CD4-positive, alpha-beta T cell treated with Interleukin-12 subunit alpha and Interleukin-12 subunit beta, for 1 hour (primary cell): ENCODE data around the gene DOK4.

Source experiments
- DNase-seq: peaks from one replicate; pipeline ENCODE4 v3.0.0-alpha.2; 2020

Gene DOK4

DNA sequence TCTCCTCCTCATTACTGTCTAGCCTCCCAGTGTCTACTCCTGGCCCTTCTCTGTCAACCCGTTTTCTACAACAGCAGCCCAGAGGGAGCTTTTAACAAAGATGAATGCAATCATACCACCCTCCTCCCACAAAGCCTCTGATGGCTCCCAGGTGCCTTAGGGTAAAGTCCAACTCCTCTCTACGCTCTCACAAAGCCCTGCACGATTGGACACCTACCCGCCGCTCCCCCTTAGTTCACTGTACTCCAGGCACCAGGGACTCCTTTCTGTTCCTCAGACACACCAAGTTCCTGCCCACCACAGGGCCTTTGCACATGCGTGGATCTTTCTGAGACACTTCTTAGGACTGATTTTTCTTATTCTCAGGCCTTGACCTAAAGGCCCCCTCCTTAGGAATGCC is 32.6 kb upstream of the DOK4 start:
- no peak for DNase-seq

DNA sequence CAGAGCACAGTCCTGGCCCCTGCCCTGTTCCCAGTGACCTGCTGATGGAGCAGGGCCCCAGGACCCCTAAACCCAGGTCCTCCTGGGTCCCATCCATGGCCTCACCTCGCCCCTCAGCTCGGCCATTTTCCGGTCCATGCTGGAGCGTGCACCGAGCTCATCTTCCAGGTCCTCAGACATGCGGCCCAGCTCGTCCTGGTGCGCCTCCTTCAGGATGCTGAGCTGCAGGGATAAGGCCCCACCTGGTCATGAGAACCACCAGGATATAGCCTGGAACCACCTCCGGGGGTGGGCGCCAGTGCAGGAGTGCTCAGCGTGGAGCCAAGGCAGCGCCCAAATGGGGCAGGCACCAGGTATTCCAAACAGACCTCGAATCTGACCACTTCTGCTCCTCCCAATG is 32.2 kb upstream of the DOK4 start:
- no peak for DNase-seq

DNA sequence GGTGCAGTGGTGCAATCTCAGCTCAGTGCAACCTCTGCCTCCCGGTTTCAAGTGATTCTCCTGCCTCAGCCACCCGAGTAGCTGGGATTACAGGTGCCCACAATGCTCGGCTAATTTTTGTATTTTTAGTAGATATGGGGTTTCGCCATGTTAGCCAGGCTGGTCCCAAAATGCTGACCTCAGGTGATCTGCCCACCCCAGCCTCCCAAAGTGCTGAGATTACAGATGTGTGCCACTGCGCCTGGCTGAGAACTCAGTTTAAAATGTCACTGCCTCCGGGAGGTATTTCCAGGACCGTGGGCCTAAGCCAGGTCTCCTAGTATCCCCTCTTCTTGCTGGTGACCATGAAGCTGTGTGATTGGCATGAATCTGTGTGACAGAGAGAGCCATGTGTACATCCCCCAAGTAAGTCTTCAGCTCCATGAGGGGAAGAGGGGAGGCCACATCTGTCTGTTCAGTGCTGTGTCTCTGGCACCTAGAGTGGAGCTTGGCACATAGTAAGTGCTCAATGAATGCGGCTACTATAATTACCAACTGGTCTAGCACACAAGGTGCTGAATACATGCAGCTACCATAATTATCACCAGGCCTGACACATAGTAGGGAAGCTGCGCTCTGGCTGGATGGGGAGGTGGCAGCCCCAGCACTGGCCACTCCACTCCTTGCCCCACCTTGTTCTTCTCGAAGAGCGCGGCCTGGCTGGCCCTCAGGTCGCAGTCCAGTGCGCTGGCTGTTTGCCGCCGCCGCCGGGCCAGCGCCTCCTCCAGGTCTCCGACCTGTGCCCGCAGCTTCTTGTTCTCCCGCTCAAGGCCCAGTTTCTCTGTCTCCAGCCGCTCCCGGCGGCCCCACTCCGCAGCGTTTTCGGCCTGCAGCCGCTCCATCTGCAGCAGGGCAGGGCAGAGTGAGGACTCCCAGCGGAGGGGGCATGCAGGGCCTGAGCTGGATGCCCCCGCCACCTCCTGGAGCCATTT is 31.4 kb upstream of the DOK4 start:
- DNase-seq = no peak

DNA sequence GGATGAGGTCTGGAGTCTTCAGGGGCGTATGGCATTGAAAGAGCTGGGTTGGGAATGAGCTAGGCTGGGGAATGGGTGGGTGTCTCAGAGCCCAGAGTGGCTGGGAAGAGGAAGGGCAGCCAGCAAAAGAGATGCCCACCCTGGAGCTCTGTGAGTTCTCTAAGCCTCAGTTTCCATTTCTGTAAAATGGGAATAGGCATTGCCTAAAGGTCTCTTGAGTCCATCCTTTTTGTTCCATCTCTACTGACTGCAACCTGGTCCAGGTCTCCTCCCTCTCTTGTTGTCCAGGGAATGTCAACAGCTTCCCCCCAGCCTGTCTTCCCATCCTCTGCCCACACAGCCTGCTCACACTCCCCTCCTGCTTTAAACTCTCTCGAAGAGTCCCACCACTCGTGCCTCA is 30.5 kb upstream of the DOK4 start:
- DNase-seq = no peak

DNA sequence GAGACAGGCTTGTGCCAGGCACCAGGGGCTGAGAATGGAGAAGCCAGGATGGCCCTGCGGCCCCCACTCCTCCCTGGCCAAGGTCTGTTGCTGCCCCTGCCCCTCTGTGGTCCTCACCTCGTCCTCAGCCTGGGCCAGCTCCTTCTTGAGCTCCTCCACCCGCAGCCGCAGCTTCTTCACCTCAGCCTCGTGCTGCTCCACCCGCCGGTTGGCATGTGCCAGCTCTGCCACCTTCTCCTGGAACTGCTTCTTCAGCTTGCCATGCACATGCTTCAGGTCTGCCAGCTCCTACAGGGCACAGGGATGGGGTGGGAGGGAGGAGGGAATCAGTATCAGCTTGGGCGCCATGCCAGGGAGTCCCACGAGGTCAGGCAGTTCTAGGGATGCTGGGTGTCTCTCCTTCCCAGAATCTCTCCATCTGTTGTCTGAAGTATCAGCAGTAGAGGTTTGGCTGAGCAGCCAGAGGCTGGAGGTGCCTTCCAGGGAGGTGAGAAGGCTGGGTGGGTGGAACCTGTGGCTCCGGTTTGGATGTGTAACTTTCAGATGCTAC is 30.0 kb upstream of the DOK4 start:
- DNase-seq = no peak

DNA sequence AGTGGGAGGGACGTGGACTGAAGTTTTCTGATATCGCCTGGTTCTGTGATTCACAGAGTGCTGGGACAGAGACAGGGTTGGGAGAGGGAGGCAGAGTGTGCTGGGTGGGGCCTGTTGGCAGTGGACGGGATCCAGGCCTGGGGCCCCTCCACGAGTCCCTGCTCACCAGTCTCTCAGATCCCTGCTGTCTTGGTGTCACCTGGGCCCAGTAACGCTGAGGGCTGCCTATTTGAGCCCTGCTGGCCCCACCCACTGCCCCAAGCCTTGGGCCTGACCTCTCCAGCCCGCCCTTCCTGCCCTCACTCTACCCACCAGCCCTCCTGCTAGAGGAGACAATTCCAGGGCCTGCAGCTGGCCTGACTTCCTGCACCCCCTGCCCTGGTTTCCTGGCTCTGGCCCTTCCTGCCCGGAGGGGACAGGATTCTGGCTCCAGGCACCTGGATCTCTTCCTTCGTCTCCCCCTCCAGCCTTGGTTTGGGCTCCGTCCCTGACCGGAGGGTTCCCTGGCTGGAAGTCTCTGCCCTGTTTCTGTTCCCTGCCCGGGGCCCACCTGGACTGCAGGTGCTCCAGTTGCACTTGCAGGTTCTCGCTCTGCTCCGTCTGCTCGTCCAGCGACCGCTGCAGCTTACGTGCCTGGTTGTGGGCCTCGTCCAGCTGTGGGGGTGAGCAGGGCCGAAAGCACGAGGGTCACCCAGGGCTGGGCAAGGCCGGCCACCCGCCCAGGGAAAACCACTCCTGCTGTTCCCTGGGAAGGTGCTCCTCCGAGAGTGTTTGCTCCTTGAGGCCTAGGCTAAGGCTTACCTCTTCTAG is 28.7 kb upstream of the DOK4 start:
- no peak for DNase-seq

DNA sequence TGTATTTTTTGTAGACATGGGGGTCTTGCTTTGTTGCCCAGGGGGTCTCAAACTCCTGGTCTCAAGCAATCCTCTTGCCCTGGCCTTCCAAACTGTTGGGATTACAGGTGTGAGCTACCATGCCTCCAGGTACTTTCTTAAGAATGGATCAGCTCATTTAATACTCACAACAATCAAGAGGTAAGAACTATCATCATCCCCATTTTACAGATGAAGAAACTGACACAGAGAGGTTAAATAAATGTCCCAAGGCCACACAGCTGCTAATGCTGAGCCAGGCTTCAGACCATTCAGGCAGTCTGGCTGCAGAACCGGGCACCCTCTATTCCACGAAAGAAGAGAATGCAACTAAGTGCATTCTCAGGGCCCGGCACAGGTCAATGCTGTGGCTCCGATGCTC is 28.1 kb upstream of the DOK4 start:
- no peak for DNase-seq

DNA sequence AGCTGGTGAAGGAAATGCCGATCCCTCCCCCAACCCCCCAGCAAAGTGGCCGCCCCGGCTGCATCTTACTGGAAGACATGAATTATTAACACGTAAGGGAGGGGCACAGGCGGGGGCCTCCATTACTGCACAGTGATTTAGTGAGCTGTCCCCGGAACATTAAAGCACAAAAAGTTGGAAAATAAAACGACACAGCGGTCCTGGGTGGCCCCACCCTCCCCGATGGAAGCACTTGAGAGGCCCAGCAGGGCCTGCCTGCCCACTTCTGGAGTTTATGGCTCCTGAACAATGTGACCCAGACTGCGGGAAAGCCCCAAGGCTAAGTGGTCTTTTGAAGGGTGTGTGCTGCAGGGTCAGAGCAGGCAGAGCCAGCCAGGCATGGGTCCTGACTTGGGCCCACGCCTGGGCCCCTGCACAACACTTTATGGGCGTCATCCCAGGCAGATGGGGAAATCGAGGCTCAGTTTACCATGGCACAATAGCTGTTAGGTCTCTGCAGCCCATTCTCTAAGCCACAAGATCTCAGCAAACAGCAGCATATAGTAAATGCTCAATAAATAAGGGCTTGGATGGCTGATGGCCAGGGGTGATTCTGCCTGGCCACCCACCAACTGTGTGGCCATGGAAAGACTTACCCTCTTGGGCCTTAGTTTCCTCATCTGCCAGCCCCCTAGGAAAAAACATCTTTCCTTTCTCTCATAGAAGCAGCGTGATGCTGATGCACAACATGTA is 27.2 kb upstream of the DOK4 start:
- no peak for DNase-seq

DNA sequence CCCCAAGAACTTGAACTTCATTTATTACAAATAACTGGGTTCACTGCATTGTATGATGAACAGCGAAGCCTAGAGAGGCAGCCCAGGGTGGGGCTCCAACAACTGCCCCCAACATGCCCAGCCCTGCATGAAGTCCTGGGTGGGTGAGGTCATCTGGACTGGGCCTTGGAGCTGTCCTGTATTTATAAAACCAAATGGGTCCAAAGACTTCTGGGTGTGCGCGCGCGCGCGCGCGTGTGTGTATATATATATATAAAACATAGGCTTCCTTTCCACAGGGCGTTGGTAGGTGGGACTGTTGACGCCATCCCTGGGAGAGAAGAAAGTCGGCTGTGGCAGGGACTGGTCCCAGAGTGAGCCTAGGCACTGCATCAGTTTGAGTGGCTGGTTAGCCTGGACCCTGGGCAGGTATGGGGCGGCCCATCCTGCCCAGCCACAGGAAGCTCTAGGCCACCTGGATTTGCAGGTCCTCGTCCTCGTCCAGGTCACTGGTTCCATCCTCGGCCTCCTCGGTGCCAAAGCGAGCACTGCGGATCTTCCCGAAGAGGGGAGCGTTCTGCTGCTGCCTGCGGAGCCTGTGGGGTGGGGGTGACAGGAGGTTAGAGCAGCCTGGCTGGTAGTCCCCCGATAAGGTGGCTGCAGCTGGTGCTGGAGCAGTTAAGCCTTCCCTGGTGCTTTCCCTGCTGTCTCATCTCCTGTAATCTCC is 26.2 kb upstream of the DOK4 start:
- no peak for DNase-seq

DNA sequence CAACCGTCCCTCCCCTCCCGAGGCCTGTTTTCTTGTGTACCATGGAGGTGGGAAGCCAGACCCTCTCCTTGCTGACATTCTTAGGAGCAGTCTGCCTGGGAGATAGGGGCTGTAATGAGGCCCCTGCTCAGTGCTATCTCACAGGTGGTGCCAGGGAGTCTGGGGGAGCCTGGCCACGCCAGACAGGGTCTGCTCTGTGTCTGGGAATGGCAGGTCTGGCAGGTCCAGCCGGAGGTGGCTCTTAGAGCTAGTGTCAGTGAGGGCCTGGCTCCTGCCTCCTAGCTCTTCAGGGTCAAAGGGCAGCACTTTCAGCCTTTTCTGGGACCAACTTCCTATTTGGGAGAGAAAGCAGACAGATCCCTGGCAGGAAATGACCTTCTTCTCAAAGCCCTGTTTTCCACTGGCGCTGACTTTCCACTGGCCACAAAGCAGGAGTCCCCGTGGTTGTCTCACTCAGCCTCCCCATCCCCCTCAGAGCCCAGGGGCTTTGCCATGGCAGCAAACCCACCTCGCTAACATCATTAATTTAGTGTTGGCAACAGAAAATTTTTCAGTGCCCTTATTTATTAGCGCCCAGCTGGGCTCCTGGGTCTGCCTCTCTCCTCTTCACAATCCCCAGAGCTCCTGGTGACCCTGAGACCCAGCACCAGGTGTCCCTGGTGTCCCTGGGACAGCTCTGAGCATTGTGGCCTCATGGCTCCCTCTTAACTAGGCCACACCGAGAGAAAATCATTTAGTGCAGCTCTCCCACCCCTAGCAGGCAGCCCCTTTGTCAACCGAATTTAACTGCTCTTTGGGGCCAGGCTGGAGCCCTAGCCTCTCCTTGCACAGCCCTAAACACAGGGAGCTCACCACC is 24.0 kb upstream of the DOK4 start:
- DNase-seq = no peak

DNA sequence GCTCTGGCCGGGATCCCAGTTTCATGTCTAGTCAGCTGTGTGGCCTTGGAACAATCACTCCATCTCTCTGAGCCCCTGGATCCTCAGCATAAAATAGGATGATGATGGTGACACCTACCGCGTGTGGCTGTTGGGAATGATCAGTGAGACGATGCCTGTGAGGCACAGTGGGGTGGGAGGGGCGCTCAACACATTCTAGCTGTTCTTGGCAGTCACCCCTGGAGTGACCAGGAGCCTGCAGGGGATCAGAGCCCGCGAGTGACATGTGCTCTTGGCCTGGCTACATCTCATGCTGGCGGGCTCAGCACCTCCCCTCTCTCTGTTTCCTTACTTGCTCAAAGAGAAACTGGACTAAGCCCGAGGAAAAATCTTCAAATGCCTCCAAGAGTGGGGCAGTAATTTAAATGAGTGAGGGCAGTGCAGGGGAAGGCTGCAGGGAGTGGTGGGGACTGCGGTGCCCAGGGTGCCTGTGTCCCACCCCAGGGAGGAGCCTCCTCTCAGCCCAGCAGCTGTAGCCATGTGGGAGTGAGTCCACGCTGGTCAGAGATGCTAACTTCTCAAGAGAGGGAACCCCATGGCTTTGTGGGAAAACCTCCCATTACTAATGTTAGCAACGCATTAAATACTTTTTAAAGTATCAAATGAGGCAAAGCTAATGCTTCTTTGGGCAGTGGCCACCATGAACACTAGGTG is 23.1 kb upstream of the DOK4 start:
- DNase-seq = no peak

DNA sequence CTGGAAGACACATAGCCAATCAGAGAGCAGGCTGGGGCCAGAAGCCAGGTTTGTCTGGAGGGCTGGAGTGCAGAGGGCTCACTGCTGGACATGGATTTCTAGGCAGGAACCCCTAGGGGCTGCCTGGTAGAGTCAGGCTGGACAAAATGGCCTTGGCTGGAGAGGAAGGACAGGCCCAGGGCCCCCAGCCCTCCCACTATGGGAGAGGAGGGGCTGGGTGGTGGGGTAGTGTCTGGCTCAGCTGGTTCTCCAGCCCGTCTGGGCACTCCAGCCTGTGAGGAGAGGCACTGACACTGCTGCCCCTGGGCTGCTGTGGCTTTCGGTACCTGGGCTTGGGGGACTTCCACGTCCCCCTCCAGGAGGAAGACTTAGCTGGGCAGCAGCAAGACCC is 21.7 kb upstream of the DOK4 start:
- no peak for DNase-seq

DNA sequence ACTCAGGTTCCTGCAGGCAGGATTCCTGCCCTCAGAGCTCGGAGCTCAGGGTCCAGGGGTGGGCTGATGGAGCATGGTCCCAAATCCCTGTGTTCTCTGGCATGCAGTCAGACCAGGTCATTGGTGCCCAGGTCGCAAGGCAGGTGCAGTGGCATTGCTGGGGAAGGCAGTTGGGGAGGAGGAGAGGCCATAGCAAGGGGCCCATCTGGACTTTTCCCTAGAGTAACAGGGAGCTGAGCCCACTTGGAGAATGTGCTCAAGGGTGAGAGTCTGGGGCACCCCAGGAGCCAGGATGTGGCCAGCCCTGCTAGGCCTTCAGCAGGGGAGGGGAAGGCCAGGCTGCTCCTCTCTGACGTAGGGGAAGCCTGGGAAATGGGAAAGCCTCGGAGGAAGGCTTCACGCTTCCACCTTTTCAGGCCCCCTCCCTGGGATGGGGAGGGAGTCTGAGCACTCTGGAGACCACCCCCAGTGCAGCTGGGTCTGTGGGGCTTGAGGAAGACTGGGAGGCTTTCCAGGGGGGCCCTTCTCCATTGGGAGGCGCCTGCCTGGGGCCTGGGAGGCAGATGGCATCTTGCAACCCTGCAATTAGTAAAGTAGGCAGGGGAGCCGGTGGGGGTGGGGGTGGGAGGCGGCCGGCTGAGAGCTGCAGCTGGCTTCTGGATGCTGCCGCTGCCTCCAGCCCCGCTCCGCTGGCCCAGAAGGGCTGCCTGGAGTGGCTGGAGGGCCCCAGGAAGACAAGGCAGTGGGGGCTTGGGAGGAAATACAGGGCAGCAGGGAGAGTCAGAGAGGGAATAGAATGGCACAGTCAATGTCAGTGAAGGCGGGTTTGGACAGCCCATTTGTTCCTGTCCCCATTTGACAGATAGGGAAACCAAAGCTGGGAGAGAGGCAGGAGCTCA is 21.1 kb upstream of the DOK4 start:
- no peak for DNase-seq

DNA sequence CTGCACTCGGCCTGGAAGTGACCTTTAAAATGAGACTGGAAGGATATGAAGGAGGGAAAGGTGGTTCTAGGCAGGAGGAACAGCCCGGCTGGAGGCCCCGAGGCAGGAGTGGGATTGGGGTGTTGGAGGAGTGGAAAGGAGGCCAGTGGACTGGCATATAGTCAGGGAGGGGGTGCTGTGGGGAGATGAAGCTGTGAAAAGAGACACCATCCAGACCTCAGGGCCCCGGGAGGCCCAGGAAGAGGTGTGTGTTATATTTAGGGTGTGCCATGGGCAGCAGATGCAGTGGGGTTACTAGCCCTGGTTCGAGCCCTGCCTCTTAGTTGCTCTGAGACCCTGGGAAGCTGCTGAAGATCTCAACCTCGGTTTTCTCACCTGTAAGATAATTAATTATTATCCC is 18.9 kb upstream of the DOK4 start:
- no peak for DNase-seq

DNA sequence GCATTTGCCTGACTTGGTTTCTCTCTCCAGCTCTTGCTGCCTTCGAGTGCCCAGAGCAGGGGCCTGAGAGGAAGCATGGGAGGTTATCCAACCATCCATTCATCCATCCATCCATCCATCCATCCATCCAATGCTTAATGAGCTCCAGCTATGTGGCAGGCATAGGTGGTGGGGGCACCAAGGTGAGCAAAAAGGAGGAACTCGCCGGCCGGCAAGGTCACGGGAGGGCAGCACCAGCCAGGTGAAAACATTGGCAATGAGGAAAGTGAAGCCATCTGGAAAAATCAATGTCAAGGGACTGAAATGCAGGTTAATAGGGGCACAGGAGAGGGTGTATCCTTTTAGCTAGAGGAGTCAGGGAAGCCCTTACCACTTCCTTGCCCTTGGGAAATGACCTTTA is 18.2 kb upstream of the DOK4 start:
- no peak for DNase-seq

DNA sequence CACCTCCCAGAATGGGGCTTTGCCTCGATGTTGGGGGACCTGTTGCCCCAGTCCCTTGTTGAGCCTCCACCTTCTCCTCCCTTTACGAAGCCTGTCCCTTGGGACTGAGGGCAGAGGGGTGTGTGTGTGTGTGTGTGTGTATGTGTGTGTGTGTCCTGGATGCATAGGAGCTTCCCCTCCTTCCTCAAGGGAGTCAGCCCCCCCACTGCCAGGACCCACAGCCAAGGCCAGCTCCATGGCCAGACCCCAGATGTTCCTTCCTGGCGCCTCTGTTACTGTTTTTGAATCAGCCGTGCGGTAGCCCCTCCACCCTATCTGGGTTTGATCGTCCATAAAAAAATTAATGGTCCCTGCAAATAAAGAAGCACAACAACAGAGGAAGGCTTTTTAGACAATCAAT is 17.7 kb upstream of the DOK4 start:
- no peak for DNase-seq

DNA sequence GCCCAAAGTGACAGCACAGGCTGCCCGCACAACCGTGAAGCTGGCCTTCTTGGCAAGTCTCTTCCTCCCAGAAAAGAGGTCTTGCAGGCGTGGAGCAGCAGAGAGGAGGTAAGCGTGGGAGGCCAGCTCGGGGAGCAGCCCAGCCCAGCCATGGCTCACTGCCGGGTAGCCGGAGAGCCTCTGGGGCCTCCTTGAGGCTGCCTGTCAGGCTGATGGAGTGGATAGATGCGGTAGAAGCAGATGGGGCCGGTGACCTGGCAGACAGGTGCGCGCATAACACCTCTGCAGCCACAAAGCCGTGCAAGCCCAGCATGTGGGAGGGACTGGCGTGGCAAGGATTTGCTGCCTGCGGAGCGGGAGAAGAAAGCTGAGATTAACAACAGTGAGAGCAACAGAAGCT is 17.1 kb upstream of the DOK4 start:
- no peak for DNase-seq

DNA sequence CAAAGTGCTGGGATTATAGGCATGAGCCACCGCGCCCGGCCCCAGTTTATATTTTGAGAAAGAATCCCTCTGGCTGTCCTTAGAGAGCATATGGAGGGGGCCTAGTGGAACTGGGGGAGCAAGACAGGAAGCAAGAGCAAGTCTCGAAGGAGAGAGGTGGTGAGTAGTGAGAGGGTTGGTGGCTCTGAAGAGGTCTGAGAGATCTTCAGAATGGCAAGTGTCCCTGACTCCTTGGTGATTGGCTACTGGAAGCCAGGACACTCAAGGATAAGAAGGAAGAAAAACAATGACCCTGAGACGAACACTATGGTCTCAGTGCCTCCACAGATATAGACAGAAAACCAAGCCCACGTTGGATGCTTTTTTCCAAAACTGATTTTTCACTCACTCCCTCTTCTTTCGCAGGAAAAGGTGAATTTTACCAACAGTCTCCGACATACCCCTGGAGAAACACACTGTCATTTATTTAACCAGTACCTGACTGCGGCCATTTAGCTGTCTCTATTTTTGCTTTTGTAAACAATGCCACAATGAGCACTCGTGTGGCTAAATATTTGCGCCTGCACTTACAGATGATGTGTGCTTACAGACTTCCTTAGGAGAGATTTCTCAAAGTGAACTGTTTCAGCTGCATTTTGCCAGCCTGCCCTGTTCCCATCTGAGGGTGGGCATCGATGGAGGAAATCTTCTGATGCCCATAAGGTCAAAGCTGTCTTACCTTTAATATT is 15.9 kb upstream of the DOK4 start:
- no peak for DNase-seq

DNA sequence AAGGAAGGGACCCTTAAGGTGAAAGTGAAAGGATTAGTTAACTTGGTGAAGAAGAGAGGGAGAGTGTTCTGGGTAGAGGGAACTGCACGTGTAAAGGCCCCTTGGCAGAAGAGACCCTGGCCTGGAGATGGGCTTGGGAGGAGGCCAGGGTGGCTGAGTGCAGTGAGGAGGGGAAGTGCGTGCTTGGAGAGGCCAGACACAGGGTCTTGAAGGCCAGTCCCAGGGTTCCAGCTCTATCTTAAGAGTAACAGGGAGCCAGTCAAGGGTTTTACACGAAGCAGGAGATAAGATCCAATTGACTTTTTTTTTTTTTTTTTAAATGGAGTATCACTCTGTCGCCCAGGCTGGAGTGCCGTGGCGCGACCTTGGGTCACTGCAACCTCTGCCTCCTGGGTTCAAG is 15.2 kb upstream of the DOK4 start:
- DNase-seq = no peak
